HEK293 (cell line): ENCODE measurements around the gene ANKRD52.

ENCODE experiments used
- BCL11A ChIP-seq: fragments of 450-650 bp; formaldehyde crosslinking; IDR thresholded peaks from 2 replicates; pipeline ENCODE4 v1.5.1; 2016; ENCODE audit warnings: low read depth, missing biosample characterization, missing genetic modification characterization
- BCL6B ChIP-seq: fragments of 450-650 bp; formaldehyde crosslinking; IDR thresholded peaks from 2 replicates; pipeline ENCODE4 v1.5.1; 2017; ENCODE audit warnings: missing biosample characterization, missing genetic modification characterization
- GFI1B ChIP-seq: fragments of 450-650 bp; formaldehyde crosslinking; IDR thresholded peaks from 2 replicates; pipeline ENCODE4 v1.5.1; 2016; ENCODE audit warnings: missing biosample characterization, missing genetic modification characterization
- GLIS2 ChIP-seq: fragments of 450-650 bp; formaldehyde crosslinking; IDR thresholded peaks from 2 replicates; pipeline ENCODE4 v1.5.1; 2016; ENCODE audit warnings: missing biosample characterization, missing genetic modification characterization
- HIC1 ChIP-seq: fragments of 450-650 bp; formaldehyde crosslinking; IDR thresholded peaks from 2 replicates; pipeline ENCODE4 v1.5.1; 2016; ENCODE audit warnings: missing biosample characterization, missing genetic modification characterization
- KLF7 ChIP-seq: fragments of 450-650 bp; formaldehyde crosslinking; IDR thresholded peaks from 2 replicates; pipeline ENCODE4 v1.5.1; 2016; ENCODE audit warnings: missing biosample characterization, missing genetic modification characterization, borderline replicate concordance
- PBX3 ChIP-seq: sonication (generic); formaldehyde crosslinking; IDR thresholded peaks from 2 replicates; pipeline ENCODE4 v1.8.1; 2022; ENCODE audit warnings: mild to moderate bottlenecking, moderate library complexity, missing genetic modification reagents
- PRDM6 ChIP-seq: fragments of 450-650 bp; formaldehyde crosslinking; IDR thresholded peaks from 2 replicates; pipeline ENCODE4 v1.5.1; 2017; ENCODE audit warnings: missing biosample characterization, missing genetic modification characterization
- RBAK ChIP-seq: fragments of 450-650 bp; formaldehyde crosslinking; IDR thresholded peaks from 2 replicates; pipeline ENCODE4 v1.5.1; 2016; ENCODE audit warnings: missing biosample characterization, missing genetic modification characterization
- TRIM28 ChIP-seq: IDR thresholded peaks from 2 replicates; pipeline ENCODE4 v1.6.1; 2011; ENCODE audit warnings: low read length, control low read depth, borderline replicate concordance
- ZBTB10 ChIP-seq: fragments of 450-650 bp; formaldehyde crosslinking; IDR thresholded peaks from 2 replicates; pipeline ENCODE4 v1.5.1; 2016; ENCODE audit warnings: missing biosample characterization, missing genetic modification characterization
- ZBTB48 ChIP-seq: fragments of 450-650 bp; formaldehyde crosslinking; IDR thresholded peaks from 2 replicates; pipeline ENCODE4 v1.5.1; 2016; ENCODE audit warnings: missing biosample characterization, missing genetic modification characterization
- ZBTB8A ChIP-seq: fragments of 450-650 bp; formaldehyde crosslinking; IDR thresholded peaks from 2 replicates; pipeline ENCODE4 v1.5.1; 2016; ENCODE audit warnings: missing biosample characterization, missing genetic modification characterization
- ZNF133 ChIP-seq: fragments of 450-650 bp; formaldehyde crosslinking; IDR thresholded peaks from 2 replicates; pipeline ENCODE4 v1.5.1; 2016; ENCODE audit warnings: missing biosample characterization, missing genetic modification characterization
- ZNF155 ChIP-seq: fragments of 450-650 bp; formaldehyde crosslinking; IDR thresholded peaks from 2 replicates; pipeline ENCODE4 v1.5.1; 2016; ENCODE audit warnings: missing biosample characterization, missing genetic modification characterization
- ZNF184 ChIP-seq: fragments of 450-650 bp; IDR thresholded peaks from 2 replicates; pipeline ENCODE4 v1.5.1; 2018; ENCODE audit warnings: missing biosample characterization, mild to moderate bottlenecking, missing genetic modification characterization
- ZNF214 ChIP-seq: fragments of 450-650 bp; formaldehyde crosslinking; IDR thresholded peaks from 2 replicates; pipeline ENCODE4 v1.5.1; 2017; ENCODE audit warnings: missing biosample characterization, mild to moderate bottlenecking, missing genetic modification characterization, borderline replicate concordance
- ZNF302 ChIP-seq: fragments of 450-650 bp; formaldehyde crosslinking; IDR thresholded peaks from 2 replicates; pipeline ENCODE4 v1.5.1; 2016; ENCODE audit warnings: missing biosample characterization, missing genetic modification characterization, low read depth
- ZNF341 ChIP-seq: fragments of 450-650 bp; formaldehyde crosslinking; IDR thresholded peaks from 2 replicates; pipeline ENCODE4; 2016; ENCODE audit warnings: low read depth, missing biosample characterization, missing genetic modification characterization
- ZNF398 ChIP-seq: fragments of 450-650 bp; formaldehyde crosslinking; IDR thresholded peaks from 2 replicates; pipeline ENCODE4 v1.5.1; 2017; ENCODE audit warnings: missing biosample characterization, missing genetic modification characterization
- ZNF426 ChIP-seq: fragments of 450-650 bp; formaldehyde crosslinking; IDR thresholded peaks from 2 replicates; pipeline ENCODE4 v1.5.1; 2017; ENCODE audit warnings: missing biosample characterization, missing genetic modification characterization, mild to moderate bottlenecking, inconsistent platforms, moderate library complexity
- ZNF560 ChIP-seq: fragments of 450-650 bp; formaldehyde crosslinking; IDR thresholded peaks from 2 replicates; pipeline ENCODE4 v1.5.1; 2017; ENCODE audit warnings: missing biosample characterization, missing genetic modification characterization, borderline replicate concordance
- ZNF561 ChIP-seq: fragments of 450-650 bp; IDR thresholded peaks from 2 replicates; pipeline ENCODE4 v1.5.1; 2018; ENCODE audit warnings: missing biosample characterization, missing genetic modification characterization, borderline replicate concordance
- ZNF571 ChIP-seq: fragments of 450-650 bp; formaldehyde crosslinking; IDR thresholded peaks from 2 replicates; pipeline ENCODE4 v1.5.0; 2017; ENCODE audit warnings: missing biosample characterization, missing genetic modification characterization
- ZNF621 ChIP-seq: fragments of 450-650 bp; formaldehyde crosslinking; IDR thresholded peaks from 2 replicates; pipeline ENCODE4 v1.5.1; 2017; ENCODE audit warnings: missing biosample characterization, missing genetic modification characterization
- ZNF623 ChIP-seq: fragments of 450-650 bp; formaldehyde crosslinking; IDR thresholded peaks from 2 replicates; pipeline ENCODE4 v1.5.1; 2016; ENCODE audit warnings: missing biosample characterization, missing genetic modification characterization
- ZNF792 ChIP-seq: fragments of 450-650 bp; formaldehyde crosslinking; IDR thresholded peaks from 2 replicates; pipeline ENCODE4 v1.5.1; 2016; ENCODE audit warnings: missing biosample characterization, missing genetic modification characterization
- ZNF837 ChIP-seq: fragments of 450-650 bp; formaldehyde crosslinking; IDR thresholded peaks from 2 replicates; pipeline ENCODE4 v1.5.1; 2016; ENCODE audit warnings: missing biosample characterization, missing genetic modification characterization
- ZNF843 ChIP-seq: fragments of 450-650 bp; formaldehyde crosslinking; IDR thresholded peaks from 2 replicates; pipeline ENCODE4 v1.5.1; 2016; ENCODE audit warnings: missing biosample characterization, missing genetic modification characterization
- ZSCAN4 ChIP-seq: fragments of 450-650 bp; formaldehyde crosslinking; IDR thresholded peaks from 2 replicates; pipeline ENCODE4 v1.5.1; 2017; ENCODE audit warnings: missing biosample characterization, missing genetic modification characterization

The ANKRD52 gene

GRCh38 chr12:56202366-56202765 lies 55.8 kb downstream of the ANKRD52 start (continued):
- TF ChIP-seq PRDM6 (tag by site-specific recombination): 0 out of 2 replicates have a peak, but pooled peaks have one; percentile 20
- no peak for TF ChIP-seq ZNF214
- no peak for TF ChIP-seq ZNF302 (tag by site-specific recombination)
- 0 out of 2 replicates have a peak, but pooled peaks have one; percentile 34 for TF ChIP-seq BCL6B (tag by site-specific recombination)
- no peak for TF ChIP-seq KLF7 (tag by site-specific recombination)
- TF ChIP-seq ZNF843 (tag by site-specific recombination): no peak
- peak; percentile 21; the same call in 1 of the 2 replicates for TF ChIP-seq ZBTB48 (tag by site-specific recombination)
- TF ChIP-seq TRIM28: no peak
- no peak for TF ChIP-seq ZNF561 (tag by site-specific recombination)
- TF ChIP-seq HIC1 (tag by site-specific recombination): no peak
- no peak for TF ChIP-seq ZNF560
- no peak for TF ChIP-seq ZNF571
- no peak for TF ChIP-seq ZNF837 (tag by site-specific recombination)
- no peak for TF ChIP-seq GFI1B (tag by site-specific recombination)
- no peak for TF ChIP-seq ZBTB8A
- no peak for TF ChIP-seq ZNF398 (tag by site-specific recombination)
- no peak for TF ChIP-seq ZNF184 (tag by site-specific recombination)
- no peak for TF ChIP-seq BCL11A (tag by site-specific recombination)
- TF ChIP-seq RBAK (tag by site-specific recombination): no peak
- no peak for TF ChIP-seq ZBTB10 (tag by site-specific recombination)
- TF ChIP-seq ZSCAN4 (tag by site-specific recombination): no peak
- no peak for TF ChIP-seq ZNF792
- TF ChIP-seq ZNF133 (tag by site-specific recombination): no peak
- TF ChIP-seq ZNF621 (tag by site-specific recombination): no peak
- no peak for TF ChIP-seq ZNF623
- TF ChIP-seq ZNF155: no peak
- TF ChIP-seq ZNF341 (tag by site-specific recombination): no peak
- TF ChIP-seq GLIS2 (tag by site-specific recombination): no peak
- no peak for TF ChIP-seq ZNF426 (tag by site-specific recombination)
- TF ChIP-seq PBX3 (CRISPR knock-in tag): no peak
